HCT116 (cell line): ENCODE data around the gene KCNB1.

Source experiments
- ELF1 ChIP-seq: IDR thresholded peaks from 2 replicates; pipeline ENCODE4 v1.6.1; 2012; ENCODE audit warnings: low read depth, borderline replicate concordance
- RAD21 ChIP-seq: IDR thresholded peaks from 2 replicates; pipeline ENCODE4 v1.6.1; 2012; ENCODE audit warnings: low read depth, mild to moderate bottlenecking
- ZNF274 ChIP-seq: fragments of 200-500 bp; sonication (Bioruptor generic); IDR thresholded peaks from 2 replicates; pipeline ENCODE4 v1.6.1; 2014; ENCODE audit warnings: mild to moderate bottlenecking, low read depth, low read length, inconsistent platforms
- TF ChIP-seq, protein P1 (sequence below): IDR thresholded peaks from 2 replicates; pipeline ENCODE4 v1.6.1; 2012
- TF ChIP-seq, protein P2 (sequence below), 3 experiments: fragments of 200-600 bp in 1 of 3; sonication (generic) in 1 of 3; IDR thresholded peaks in 2 of 3; conservative IDR thresholded peaks in 1 of 3; 2 replicates each; pipeline ENCODE4 v1.5.1; 2012 to 2017; ENCODE audit warnings: low read depth in 2 of 3, low read length in 2 of 3, antibody characterized with exemption in 1 of 3, borderline replicate concordance in 1 of 3, control low read depth in 1 of 3, mild to moderate bottlenecking in 1 of 3, mixed read lengths in 1 of 3, mixed run types in 1 of 3, moderate library complexity in 1 of 3; ENCODE audit not compliant: insufficient read depth in 1 of 3
- TF ChIP-seq, protein P3 (sequence below): IDR thresholded peaks from 2 replicates; pipeline ENCODE4 v1.6.1; 2012; ENCODE audit warnings: low read depth

DNA sequence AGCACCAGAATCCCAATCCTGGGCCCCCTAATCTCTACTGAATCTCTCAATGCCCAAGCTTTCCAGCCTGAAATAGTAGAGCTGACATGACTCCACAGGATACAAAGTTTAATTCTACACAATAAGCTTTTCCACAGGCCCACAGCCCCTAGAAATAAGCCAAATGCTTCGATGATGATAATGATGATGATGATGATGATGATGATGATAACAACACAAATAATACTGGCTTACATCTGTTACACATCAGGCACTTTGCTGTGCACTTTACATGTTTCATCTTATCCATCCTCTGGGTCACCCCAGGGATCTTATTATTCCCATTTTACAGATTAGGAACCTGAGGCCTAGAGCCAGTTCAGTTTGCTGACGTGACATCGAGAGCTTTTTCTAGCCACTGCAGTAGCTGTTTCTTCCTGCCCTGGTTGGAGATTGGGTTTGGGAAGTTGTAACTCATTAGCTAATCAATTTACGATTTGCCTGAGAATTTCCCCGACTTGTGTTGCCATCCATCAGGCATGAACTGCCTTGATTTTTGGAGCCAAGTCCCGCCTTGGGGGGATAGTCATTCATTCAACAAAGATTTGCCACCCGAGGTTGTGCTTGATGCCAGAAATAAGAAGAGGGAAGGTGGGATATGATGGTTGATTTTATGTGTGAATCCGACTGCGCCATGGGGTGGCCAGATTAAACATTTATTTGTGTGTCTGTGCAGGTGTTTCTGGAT lies 20.4 kb downstream of the KCNB1 start:
- TF ChIP-seq, protein P1, sequence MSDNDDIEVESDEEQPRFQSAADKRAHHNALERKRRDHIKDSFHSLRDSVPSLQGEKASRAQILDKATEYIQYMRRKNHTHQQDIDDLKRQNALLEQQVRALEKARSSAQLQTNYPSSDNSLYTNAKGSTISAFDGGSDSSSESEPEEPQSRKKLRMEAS: no peak
- TF ChIP-seq RAD21: no peak
- TF ChIP-seq ELF1: no peak
- TF ChIP-seq, protein P2, sequence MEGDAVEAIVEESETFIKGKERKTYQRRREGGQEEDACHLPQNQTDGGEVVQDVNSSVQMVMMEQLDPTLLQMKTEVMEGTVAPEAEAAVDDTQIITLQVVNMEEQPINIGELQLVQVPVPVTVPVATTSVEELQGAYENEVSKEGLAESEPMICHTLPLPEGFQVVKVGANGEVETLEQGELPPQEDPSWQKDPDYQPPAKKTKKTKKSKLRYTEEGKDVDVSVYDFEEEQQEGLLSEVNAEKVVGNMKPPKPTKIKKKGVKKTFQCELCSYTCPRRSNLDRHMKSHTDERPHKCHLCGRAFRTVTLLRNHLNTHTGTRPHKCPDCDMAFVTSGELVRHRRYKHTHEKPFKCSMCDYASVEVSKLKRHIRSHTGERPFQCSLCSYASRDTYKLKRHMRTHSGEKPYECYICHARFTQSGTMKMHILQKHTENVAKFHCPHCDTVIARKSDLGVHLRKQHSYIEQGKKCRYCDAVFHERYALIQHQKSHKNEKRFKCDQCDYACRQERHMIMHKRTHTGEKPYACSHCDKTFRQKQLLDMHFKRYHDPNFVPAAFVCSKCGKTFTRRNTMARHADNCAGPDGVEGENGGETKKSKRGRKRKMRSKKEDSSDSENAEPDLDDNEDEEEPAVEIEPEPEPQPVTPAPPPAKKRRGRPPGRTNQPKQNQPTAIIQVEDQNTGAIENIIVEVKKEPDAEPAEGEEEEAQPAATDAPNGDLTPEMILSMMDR (IDR thresholded peaks at IDR 0.05 in 2 of 3, conservative IDR thresholded peaks at IDR 0.05 in 1 of 3; ENCODE audit: borderline replicate concordance in 1 of 3, insufficient read depth in 1 of 3, low read depth in 2 of 3, low read length in 2 of 3): no peak
- TF ChIP-seq ZNF274: no peak
- TF ChIP-seq, protein P3, sequence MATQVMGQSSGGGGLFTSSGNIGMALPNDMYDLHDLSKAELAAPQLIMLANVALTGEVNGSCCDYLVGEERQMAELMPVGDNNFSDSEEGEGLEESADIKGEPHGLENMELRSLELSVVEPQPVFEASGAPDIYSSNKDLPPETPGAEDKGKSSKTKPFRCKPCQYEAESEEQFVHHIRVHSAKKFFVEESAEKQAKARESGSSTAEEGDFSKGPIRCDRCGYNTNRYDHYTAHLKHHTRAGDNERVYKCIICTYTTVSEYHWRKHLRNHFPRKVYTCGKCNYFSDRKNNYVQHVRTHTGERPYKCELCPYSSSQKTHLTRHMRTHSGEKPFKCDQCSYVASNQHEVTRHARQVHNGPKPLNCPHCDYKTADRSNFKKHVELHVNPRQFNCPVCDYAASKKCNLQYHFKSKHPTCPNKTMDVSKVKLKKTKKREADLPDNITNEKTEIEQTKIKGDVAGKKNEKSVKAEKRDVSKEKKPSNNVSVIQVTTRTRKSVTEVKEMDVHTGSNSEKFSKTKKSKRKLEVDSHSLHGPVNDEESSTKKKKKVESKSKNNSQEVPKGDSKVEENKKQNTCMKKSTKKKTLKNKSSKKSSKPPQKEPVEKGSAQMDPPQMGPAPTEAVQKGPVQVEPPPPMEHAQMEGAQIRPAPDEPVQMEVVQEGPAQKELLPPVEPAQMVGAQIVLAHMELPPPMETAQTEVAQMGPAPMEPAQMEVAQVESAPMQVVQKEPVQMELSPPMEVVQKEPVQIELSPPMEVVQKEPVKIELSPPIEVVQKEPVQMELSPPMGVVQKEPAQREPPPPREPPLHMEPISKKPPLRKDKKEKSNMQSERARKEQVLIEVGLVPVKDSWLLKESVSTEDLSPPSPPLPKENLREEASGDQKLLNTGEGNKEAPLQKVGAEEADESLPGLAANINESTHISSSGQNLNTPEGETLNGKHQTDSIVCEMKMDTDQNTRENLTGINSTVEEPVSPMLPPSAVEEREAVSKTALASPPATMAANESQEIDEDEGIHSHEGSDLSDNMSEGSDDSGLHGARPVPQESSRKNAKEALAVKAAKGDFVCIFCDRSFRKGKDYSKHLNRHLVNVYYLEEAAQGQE: no peak
